ENCODE data around the gene NCLN.

- TF ChIP-seq ZNF274 (IDR thresholded peaks at IDR 0.05; ENCODE audit: borderline replicate concordance, low read depth, low read length) (no peak), POLR2A (conservative IDR thresholded peaks at IDR 0.05) (no peak), MXI1 (IDR thresholded peaks at IDR 0.05; ENCODE audit: low read depth, low read length) (no peak), EGR1 (conservative IDR thresholded peaks at IDR 0.05) (no peak), NFYB (IDR thresholded peaks at IDR 0.05; ENCODE audit: extremely low read depth, insufficient read length) (no peak), PYGO2 (tag; IDR thresholded peaks at IDR 0.05) (no peak), RAD21 (CRISPR knock-in tag; conservative IDR thresholded peaks at IDR 0.05 in 1 of 2, IDR thresholded peaks at IDR 0.05 in 1 of 2) (peak; percentile 31 to 61)
- TF ChIP-seq, protein P1, sequence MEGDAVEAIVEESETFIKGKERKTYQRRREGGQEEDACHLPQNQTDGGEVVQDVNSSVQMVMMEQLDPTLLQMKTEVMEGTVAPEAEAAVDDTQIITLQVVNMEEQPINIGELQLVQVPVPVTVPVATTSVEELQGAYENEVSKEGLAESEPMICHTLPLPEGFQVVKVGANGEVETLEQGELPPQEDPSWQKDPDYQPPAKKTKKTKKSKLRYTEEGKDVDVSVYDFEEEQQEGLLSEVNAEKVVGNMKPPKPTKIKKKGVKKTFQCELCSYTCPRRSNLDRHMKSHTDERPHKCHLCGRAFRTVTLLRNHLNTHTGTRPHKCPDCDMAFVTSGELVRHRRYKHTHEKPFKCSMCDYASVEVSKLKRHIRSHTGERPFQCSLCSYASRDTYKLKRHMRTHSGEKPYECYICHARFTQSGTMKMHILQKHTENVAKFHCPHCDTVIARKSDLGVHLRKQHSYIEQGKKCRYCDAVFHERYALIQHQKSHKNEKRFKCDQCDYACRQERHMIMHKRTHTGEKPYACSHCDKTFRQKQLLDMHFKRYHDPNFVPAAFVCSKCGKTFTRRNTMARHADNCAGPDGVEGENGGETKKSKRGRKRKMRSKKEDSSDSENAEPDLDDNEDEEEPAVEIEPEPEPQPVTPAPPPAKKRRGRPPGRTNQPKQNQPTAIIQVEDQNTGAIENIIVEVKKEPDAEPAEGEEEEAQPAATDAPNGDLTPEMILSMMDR (IDR thresholded peaks at IDR 0.05 in 2 of 3, conservative IDR thresholded peaks at IDR 0.05 in 1 of 3; ENCODE audit: insufficient read depth in 2 of 3, low read depth in 1 of 3, low read length in 3 of 3): peak; percentile 74 to 78 (median 75)
Observed at GRCh38 chr19:3250675-3251074, 64.9 kb downstream of the NCLN start.
